ENCODE data around the gene JADE1. TPM values are rescaled to one million over a fixed set of nuclear protein-coding genes. Genes with fewer than 3 reads are reported as not detected.
A peak's percentile ranks its signal among the peaks of the same experiment; 100 is the strongest.

The JADE1 gene
- total and polyA plus RNA-seq, 2 of the 4 experiments (the other 2 are of a cell fraction), result 13.8 to 32.6 TPM

DNA sequence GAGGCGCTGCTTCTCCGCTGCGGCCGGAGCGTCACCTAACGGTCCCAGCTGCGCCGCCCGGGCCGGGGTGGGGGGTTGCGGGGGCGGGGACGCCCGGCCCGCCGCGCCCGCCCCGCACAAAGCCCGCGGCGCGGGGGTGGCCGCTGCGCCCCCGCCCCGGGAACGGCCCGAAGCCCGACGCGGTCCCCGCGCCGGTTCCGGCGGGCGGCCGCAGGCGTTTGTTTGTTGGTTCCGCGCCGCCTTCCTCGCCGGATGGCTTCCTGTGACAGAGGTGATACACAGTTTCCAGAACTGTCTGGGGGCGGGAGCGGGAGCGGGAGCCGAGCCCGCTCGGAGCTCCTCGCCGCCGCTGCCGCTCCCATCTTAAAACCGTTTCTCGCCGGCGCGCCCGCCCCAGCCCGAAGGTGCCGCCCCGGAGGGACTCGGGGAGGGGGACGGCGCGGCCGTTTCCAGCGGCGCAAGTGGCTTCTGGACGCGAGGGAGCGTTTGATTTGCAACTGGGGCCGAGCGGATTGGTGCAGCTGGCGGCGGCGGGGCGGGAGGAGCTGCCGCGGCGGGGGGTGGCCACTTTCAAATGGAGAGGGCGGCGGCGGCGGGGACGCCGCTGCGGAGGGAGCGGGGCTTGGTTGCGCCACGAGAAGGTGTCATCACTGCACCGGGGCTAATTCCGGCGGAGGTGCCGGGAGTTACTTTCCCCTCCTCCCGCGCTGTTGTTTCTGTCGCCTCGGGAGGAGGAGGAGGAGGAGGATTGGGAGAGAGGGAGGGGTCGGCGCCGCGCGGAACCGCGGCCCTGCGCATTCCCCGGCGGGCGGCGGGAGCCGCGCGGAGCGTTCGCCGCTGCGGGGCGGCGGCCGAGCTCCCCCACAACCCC lies 2.3 kb downstream of the JADE1 start:
- H3K9me3 ChIP-seq (ENCODE audit: control insufficient read depth, insufficient read depth, low read length), result no peaks in the 10 kb centered on the region
- peak overlapping the region; percentile 78; the same call in 1 of the 2 replicates for H3K4me2 ChIP-seq (ENCODE audit: low read depth, low read length)
- H2BK15ac ChIP-seq (ENCODE audit: low read depth, low read length), result no peak overlapping the region
- 0 out of 2 replicates have a peak overlapping the region, but pooled peaks have one; percentile 35 for H3K14ac ChIP-seq (replicated peaks; ENCODE audit: low read depth, low read length)
- TF ChIP-seq, protein P1, sequence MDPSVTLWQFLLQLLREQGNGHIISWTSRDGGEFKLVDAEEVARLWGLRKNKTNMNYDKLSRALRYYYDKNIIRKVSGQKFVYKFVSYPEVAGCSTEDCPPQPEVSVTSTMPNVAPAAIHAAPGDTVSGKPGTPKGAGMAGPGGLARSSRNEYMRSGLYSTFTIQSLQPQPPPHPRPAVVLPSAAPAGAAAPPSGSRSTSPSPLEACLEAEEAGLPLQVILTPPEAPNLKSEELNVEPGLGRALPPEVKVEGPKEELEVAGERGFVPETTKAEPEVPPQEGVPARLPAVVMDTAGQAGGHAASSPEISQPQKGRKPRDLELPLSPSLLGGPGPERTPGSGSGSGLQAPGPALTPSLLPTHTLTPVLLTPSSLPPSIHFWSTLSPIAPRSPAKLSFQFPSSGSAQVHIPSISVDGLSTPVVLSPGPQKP (IDR thresholded peaks at IDR 0.05; ENCODE audit: borderline replicate concordance, low read depth, low read length), result no peak
- TF ChIP-seq, protein P2, sequence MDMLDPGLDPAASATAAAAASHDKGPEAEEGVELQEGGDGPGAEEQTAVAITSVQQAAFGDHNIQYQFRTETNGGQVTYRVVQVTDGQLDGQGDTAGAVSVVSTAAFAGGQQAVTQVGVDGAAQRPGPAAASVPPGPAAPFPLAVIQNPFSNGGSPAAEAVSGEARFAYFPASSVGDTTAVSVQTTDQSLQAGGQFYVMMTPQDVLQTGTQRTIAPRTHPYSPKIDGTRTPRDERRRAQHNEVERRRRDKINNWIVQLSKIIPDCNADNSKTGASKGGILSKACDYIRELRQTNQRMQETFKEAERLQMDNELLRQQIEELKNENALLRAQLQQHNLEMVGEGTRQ (IDR thresholded peaks at IDR 0.05; ENCODE audit: low read depth, low read length), result no peak
- TF ChIP-seq CEBPB (IDR thresholded peaks at IDR 0.05; ENCODE audit: low read depth, low read length) (peak; percentile 88), BHLHE40 (IDR thresholded peaks at IDR 0.05; ENCODE audit: low read depth, low read length) (peak; percentile 2; the same call in 1 of the 2 replicates), MAZ (IDR thresholded peaks at IDR 0.05; ENCODE audit: borderline replicate concordance, low read depth, low read length) (peak; percentile 55), POLR2A (IDR thresholded peaks at IDR 0.05; ENCODE audit: low read depth, low read length) (peak; percentile 75; the same call in 1 of the 2 replicates)
- POLR2A ChIA-PET (ENCODE audit: unreplicated experiment), result interaction anchor here (0.5 to 1.1 kb wide), 4 partner anchors 15 to 573 kb away, joined by 3 read pairs; no protein-coding TSS in a partner anchor
- peak; percentile 70 for ATAC-seq (ENCODE audit: low read depth)
- peak overlapping the region; percentile 83 for H3K9ac ChIP-seq (ENCODE audit: low read depth, low read length)
- no peaks in the 10 kb centered on the region for H3K9me1 ChIP-seq (ENCODE audit: insufficient read depth, low read length)
- peak overlapping the region; percentile 86 for H3K56ac ChIP-seq (ENCODE audit: extremely low read depth, insufficient read depth, low read length)
- peak overlapping the region; percentile 84 for H3K4me3 ChIP-seq (ENCODE audit: insufficient read depth, low read depth, low read length)
- intact Hi-C loops (cut with micrococcal nuclease) (loop anchor here (1.0 to 2.0 kb wide), 5 partner anchors 51 to 457 kb away; partner anchors contain the start of gene SCLT1), in situ Hi-C loops (cut with MboI; ENCODE audit: low sequenced_read_pairs) (loop anchor here (5.0 kb wide), 2 partner anchors 50 to 350 kb away; no protein-coding TSS in a partner anchor), dilution Hi-C loops (cut with HindIII; ENCODE audit: low sequenced_read_pairs, unreplicated experiment) (no loop called here)
- H4K8ac ChIP-seq (ENCODE audit: low read depth in 2 of 2, low read length in 2 of 2), result peak overlapping the region; percentile 13 to 71; a peak in 3 of 4 replicates
- no peaks in the 10 kb centered on the region for H3K36me3 ChIP-seq (ENCODE audit: control insufficient read depth, insufficient read depth, low read length)
- peak overlapping the region; percentile 71 for H3K4ac ChIP-seq (ENCODE audit: low read depth, low read length)
- WGBS, 2 experiments (ENCODE audit: extremely low coverage in 2 of 2, insufficient read length in 1 of 2), result 0% methylated on average over 51 of the region's 123 CpGs; no CpG with 5 or more reads in 1 of the 2 experiments
- H3K18ac ChIP-seq (ENCODE audit: low read depth, low read length), result no peak overlapping the region
- no peak overlapping the region for H2BK20ac ChIP-seq (ENCODE audit: low read depth, low read length)
- H2AK9ac ChIP-seq (replicated peaks; ENCODE audit: low read depth, low read length, poor library complexity), result peak overlapping the region; percentile 92
- CTCF ChIA-PET, result interaction anchor here (1.2 kb wide), 1 partner anchor 34 kb away, joined by 3 read pairs; no protein-coding TSS in a partner anchor
- peak overlapping the region; percentile 94 for H2BK5ac ChIP-seq (ENCODE audit: low read depth, low read length, poor library complexity, severe bottlenecking)
- peak overlapping the region; percentile 93 for H2AFZ ChIP-seq (replicated peaks; ENCODE audit: low read length, poor library complexity)
- H4K5ac ChIP-seq (ENCODE audit: low read depth, low read length), result no peak overlapping the region
- H2BK120ac ChIP-seq (ENCODE audit: low read depth, low read length), result peak overlapping the region; percentile 57; the same call in 1 of the 2 replicates
- H3K27me3 ChIP-seq (ENCODE audit: control insufficient read depth, insufficient read depth, low read length), result no peaks in the 10 kb centered on the region
- no peaks in the 10 kb centered on the region for H4K20me1 ChIP-seq (ENCODE audit: insufficient read depth, low read length)
- no TSS peak for BruUV-seq (replicated peaks)
- H3K79me1 ChIP-seq (ENCODE audit: low read depth in 1 of 2, low read length in 2 of 2), result peaks cover 6 to 23% of the 10 kb centered on the region in 2 experiments
- peak overlapping the region; percentile 46; the same call in 1 of the 2 replicates for H3K23ac ChIP-seq (ENCODE audit: low read depth, low read length)
- peak overlapping the region; percentile 73 for H4K91ac ChIP-seq (ENCODE audit: insufficient read depth, low read depth, low read length)
- no peaks in the 10 kb centered on the region for H3K4me1 ChIP-seq (ENCODE audit: control insufficient read depth, insufficient read depth, low read length)
- H3K27ac ChIP-seq (ENCODE audit: insufficient read depth, low read length), result peak overlapping the region; percentile 81
- DNase-seq, result peak; percentile 90
- no peak overlapping the region; the same call in 1 of the 2 replicates for H2AK5ac ChIP-seq (ENCODE audit: low read depth, low read length)
